HG02943 (cell line): ENCODE data around the gene PES1.
"Not testable (repeated sequence)": the region's sequence is repeated elsewhere in the genome, so short reads cannot be mapped to it uniquely, and the experiment has no call there.

Source experiments
- ATAC-seq: cut with Tn5 transposase; IDR thresholded peaks from one replicate; pipeline ENCODE4 v1.9.1; 2021; ENCODE audit warnings: mild to moderate bottlenecking, low read depth, moderate library complexity; ENCODE audit not compliant: unreplicated experiment

Gene PES1

DNA sequence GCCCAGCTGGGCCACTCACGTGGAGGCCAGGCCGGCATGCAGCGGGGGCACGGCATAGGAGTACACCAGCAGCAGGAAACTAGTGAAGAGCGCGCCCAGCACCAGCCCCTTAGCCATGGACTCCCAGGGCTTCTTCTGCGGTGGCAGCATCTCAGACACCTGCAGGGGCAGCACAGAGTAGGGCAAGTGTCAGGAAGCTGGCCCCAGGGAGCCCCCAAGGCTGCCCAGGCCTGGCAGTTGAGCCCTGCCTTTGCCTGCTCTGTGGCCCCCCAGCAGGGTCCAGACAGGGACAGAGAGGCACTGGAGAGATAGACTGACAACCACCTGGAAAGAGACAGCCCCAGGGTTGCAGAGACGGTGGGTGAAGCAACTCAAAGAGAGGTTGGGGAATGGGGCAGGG is 34.5 kb downstream of the PES1 start:
- ATAC-seq: no peak

GRCh38 chr22:30556388-30556787 is 35.3 kb downstream of the PES1 start:
- ATAC-seq: no peak

DNA sequence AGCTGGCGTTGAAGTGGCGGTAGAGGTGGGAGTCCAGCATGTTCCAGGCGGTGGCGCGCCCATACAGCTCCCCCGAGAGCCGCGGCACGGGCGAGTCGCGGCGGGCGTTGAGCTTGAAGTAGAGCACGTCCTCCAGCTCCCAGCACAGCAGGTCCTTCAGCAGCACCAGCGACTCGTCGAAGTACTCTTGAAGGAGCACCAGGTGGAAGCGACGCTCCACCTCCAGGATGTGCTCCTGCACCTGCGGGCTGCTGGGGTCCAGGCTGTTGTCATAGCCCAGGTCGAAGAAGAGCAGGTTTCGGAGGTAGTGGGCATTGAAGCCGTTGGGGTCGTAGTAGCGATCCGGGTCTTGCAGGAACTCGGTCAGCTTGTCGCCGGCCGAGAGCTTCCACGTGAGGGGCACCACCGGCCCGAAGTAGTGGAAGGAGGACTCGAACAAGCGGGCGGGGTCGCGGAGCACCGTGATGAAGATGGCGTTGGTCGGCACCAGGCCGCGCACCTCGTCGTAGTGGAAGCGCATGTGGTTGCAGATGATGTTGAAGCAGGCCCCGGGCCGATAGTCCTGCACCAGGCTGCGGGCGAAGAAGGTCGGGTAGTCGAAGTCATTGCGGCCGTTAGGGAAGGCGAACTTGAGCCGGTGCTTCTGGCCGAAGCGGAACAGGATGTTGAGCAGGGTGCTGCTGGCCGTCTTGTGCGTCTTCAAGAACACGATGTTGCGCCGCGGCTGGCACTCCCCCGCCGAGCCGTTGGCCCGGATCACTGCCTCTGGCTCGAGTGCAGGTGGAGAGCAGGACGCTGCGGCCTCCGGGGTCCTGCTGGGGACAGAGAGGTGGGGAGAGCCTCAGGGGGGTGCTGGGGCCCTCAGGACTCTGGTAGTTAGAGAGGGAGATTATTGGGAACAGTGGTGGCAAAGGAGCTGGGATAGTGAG is 36.2 kb downstream of the PES1 start:
- ATAC-seq: no peak

- no peak for ATAC-seq
Measured at GRCh38 chr22:30553971-30554370, 37.7 kb downstream of the PES1 start.

DNA sequence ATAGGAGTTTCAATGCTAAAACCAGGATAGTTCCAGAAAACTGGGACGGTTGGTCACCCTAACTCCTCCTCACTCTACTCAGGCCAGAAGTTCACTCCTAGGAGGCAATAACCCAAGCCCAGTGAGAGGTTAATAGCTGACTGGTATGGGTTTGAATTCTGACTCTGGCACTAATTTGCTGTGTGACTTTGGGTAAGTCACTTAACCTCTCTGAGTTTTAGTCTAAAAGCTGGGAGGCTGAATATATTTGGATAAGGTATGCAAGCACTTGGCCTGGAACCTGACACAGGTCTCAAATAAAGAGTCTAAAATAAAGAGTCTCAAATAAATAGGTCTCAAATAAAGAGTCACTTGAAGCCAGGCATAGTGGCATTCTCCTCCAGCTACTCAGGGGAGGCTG is 39.0 kb downstream of the PES1 start:
- ATAC-seq: no peak

DNA sequence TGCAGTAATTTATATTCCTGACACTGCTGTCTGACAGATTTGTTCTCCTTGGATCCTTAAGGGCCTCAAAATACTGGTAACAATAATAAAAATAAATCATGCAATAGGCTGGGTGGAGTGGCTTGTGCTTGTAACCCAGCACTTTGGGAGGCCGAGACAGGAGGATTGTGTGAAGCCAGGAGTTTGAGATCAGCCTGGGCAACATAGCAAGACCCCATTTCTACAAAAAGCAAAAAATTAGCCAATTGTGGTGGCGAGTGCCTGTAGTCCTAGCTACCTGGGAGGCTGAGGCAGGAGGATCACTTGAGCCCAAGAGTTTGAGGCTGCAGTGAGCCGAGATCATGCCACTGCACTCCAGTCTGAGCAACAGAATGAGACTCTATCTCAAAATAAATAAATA is 39.9 kb downstream of the PES1 start:
- ATAC-seq: not testable (repeated sequence)

DNA sequence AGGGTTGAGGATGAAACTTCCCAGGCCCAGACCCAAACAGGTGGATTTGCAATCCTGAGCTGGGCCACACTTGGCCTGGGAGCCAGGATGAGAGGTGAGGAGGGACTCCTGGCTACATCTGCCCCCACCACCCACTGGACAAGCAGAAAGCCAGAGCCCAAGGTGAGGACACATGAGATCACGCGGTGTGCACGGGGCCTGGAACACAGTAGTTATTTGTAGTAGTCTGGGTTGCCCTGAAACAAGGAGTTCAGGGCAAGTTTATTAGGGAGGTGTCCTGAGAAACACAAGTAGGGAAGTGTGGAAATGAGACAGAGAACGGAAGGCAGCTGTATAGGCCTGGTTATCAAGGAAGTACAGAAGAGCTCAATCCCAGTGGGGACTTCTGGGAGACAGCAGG is 44.5 kb downstream of the PES1 start:
- ATAC-seq: no peak

- no peak for ATAC-seq
Measured at GRCh38 chr22:30546616-30547015, 45.1 kb downstream of the PES1 start, which contains the start of gene SEC14L6. TSS of gene SEC14L6 (minus strand) at chr22:30546741. CDS start at chr22:30546682, 59 bp downstream.

- ATAC-seq: no peak
Measured at GRCh38 chr22:30542811-30543188, 48.9 kb downstream of the PES1 start.

DNA sequence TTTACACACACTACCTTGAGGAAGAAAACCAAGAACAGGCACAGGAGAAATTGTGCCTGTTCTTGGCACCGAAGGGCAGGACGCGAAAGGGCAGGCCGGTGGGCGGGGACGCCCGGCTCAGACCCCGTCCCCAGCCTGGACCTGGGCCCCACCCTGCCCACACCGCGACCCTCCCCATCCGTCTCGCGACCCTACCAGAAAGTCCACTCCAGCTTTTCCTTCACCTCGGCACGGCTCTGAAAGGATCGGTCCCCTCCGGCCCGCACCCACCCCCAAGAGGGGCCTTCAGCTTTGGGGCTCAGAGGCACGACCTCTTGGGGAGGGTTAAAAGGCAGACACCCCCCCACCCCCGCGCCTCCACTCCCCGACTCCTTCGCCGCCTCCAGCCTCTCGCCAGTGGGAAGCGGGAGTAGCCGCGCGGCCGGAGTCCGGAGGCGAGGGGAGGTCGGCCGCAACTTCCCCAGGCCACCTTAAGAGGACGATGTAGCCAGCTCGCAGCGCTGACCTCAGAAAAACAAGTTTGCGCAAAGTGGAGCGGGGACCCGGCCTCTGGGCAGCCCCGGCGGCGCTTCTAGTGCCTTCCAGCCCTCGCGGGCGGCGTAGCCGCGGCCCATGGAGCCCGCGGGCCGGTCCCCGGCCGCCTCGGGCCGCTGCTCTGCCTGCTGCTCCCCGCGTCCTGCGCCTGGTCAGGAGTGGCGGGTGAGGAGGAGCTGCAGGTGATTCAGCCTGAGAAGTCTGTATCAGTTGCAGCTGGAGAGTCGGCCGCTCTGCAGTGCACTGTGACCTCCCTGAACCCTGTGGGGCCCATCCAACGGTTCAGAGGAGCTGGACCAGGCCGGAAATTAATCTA is 49.5 kb downstream of the PES1 start:
- no peak for ATAC-seq

DNA sequence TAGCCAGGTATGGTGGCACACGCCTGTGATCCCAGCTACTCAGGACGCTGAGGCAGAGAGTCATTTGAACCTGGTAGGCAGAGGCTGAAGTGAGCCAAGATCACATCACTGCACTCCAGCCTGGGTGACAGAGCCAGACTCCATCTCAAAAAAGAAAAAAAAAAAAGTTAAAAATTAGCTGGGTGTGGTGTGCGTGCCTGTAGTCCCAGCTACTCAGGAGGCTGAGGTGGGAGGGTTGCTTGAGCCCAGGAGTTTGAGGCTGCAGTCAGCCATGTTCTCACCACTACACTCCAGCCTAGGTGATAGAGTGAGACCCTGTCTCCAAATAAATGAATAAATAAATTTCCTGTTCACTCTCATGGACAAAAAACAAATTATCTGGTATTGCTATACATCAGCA is 50.2 kb downstream of the PES1 start:
- not testable (repeated sequence) for ATAC-seq

DNA sequence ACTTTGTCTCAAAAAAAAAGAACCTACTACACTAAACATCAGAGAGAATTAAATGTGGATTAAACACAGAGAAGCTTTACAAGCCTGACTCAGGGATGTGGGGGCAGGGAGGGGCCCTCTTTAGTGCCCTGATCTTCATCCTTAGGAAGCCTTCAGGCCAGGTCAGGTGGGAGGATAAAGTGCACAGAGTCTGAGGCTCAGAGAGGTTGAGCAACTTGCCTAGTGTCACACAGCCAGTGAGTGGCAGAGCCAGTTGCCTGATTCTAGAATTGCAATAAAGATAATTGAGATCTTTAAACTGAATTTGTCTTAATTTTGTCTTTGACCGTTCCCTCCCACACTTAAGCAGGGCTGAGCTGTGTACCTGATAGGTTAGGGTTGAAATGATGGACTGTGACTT is 52.3 kb downstream of the PES1 start:
- no peak for ATAC-seq

DNA sequence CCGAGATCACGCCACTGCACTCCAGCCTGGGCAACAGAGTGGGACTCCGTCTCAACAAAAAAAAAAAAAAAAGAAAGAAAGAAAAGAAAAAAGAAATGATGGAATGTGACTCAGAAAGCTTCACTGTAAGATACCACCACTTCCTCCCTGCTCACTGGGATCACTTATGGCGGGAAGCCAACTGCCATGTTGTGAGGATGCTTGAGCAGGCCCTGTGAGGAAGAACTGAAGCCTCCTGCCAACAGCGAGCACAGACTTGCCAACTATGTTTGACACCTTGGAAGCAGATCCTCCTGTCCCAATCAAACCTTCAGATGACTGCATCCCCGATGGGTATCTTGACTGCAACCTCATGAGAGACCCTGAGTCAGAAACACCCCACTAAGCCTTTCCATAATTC is 53.4 kb downstream of the PES1 start:
- ATAC-seq: no peak

DNA sequence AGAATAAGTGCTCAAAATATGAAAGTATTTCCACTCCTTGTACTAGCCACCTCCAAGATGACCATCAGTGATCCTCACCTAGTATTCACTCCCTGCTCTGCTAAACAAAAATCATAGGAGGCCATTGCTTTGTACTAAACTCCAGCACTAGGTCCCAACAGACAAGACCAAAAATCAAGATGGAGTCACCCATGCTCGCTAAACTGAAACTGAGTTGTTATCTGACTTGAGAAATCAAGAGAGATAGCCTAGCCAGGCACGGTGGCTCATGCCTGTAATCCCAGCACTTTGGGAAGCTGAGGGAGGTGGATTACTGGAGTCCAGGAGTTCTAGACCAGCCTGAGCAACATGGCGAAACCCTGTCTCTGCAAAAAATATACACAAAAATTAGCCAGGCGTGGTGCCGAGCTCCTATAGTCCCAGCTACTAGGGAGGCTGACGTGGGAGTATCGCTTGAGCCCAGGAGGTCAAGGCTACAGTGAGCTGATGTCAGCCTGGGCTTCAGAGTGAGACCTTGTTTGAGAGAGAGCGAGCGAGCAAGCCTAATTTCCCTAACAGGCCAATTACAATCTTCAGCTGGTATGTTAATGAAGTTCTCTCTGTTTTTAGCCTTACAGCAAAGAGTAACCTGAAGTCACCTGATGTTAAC is 54.5 kb downstream of the PES1 start:
- no peak for ATAC-seq

GRCh38 chr22:30535182-30535581 is 56.5 kb downstream of the PES1 start:
- ATAC-seq: no peak

- ATAC-seq: no peak
Measured at GRCh38 chr22:30531651-30532608, 59.8 kb downstream of the PES1 start.

DNA sequence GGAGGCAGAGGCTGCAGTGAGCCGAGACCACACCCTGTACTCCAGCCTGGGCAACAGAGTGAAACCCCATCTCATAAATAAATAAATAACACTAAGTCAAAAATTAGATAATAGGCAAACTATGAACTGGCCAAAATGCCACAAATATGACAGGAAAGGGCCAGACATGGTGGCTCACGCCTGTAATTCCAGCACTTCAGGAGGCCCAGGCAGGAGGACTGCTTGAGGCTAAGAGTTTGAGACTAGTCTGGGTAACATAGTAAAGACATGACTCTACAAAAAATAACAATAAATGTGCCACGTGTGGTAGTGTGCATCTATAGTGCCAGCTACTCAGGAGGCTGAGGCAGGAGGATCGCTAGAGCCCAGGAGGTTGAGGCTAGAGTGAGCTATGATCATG is 65.1 kb downstream of the PES1 start:
- no peak for ATAC-seq
